ENCODE results near the gene STRA6.

STRA6 gene

DNA sequence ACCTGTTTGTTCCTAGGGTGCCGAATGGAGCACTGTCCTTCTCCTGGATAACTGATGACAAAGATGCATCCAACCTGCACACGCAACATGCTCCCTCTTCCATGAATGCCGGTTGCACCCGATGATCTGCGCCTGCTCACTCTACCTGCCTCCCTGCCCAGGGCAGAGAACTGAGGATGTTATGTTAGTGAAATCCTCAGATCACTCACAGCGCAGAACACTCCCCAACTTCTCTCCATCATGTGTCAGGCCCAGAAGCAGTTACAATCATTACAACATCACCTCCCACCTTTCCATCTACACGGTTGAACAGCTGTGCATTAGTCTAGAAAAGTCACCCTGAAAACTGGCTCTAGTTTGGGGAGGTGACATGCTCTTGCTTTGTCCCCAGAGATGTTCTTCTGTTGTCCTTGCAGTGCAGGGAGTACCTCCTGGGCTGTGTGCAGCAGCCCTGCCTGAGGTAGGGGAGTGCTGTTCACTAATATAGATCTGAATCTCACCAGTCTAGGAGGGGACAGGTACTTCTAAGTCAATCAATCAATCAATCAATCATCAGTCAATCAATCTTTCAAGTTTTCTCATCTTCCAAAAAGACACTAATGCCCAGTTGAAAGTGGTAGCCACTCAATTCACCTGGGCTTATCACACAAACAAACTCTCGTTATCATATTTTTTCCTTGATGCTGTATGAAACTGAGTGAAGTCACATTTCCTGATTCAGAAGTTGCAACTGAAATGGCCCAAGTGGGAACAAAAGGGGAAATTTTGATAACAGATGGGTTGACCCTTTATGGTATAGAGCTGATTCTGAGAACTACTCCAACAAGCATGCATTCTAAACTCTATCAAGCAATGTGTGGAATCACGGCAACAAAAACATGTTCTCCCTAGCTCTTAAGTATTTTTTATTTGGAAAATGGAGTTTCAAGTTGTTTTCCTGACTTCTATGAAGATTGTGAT, 44.4 kb downstream of the STRA6 start:
- DNase-seq = no peak

- DNase-seq = no peak
These were observed 45.7 kb downstream of the STRA6 start for GRCh38 chr15:74156678-74157411.

DNA sequence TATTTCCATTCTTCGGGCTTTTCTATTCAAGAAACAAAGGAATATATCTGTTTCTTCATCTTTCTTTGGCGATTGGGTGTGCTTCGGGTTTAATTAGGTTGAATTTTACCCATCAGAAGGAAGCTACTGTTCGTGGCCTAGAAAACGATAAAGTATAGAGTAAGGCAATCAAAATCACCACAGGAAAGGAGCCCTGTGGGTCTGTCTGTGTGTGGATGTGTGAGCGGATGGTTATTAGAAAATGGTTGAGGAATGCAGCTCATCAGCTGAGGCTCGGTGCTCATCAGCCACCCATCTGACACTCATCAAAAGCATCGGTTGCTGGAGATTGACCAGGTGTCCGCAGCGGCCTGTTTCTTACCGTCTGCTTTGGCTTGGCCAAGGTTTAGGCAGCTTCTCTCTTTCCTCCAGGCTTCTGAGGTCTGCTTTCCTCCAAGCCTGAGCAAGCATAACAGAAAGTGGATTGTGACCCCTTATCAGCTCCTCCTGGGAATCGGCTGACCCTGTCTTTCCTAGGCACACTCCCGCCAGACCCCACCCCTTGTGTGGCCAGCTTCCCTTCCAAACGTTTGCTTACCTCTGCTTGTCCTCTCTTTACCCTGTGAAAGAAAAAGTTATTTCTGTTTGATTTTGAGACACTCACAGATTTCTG, 46.7 kb downstream of the STRA6 start:
- no peak for DNase-seq

DNA sequence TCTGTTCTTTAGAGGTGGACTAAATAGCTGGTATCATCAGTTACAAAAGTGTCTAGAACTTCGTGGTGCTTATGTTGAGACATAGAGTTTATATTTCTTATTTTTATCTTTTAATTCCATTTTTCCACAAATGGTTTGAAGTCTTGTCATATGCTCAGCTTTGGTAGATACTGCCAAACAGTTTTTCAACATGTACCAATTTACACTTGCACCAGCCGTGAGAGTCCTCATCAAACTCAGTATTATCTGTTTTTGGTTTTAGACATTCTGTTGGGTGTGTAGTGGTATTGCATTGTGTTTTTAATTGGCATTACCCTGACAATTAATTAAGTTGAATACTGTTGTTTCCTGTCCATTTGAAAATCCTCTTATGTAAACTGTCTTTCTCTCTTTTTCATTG, 55.5 kb downstream of the STRA6 start:
- no peak for DNase-seq

DNA sequence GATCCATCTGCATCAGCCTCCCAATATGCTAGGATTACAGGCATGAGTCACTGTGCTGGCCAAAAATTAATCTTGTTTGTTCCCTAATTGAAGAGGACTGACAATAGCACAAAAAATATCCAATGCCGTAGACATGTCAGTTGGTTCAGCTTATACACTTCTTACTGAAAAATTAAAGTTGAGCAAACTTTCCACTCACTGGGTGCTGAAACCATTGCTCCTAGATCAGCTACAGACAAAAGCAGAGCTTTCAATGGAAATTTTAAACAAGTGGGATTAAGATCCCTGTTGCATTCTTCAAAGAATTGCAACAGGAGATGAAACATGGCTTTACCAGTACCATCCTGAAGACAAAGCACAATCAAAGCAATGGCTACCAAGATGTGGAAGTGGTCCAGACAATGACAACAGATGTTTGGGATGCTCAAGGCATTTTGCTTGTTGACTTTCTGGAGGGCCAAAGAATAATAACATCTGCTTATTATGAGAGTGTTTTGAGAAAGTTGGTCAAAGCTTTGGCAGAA, 56.2 kb downstream of the STRA6 start:
- DNase-seq = no peak

DNA sequence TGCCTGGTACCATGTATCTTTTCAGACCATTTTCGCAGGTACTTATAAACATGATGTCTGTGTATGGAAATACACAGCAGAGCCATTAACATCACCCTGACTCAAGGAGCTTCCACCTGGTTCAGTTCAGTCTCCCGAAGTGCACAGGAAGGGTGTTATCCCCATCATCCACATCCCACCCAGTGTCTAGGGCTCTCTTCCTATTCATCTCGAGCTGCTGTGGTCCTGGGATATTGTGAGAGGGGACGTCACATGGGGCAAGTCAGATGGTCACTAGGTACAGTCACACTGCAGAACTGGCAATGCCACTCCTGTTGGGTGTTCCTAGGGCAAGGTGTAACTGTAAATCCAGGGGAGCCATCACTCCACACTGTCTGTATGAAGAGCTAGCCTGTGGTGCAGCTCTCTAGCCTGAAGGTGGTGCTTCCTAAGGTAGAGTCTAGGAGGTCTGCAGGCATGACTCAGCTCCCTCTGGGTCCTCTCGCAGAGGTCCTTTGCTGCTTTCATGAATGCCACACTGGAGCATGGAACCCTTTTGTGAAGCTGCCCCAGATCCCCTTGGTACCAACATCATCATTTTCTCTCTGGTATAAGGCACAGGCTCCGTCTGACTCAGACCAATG, 58.3 kb downstream of the STRA6 start:
- no peak for DNase-seq

DNA sequence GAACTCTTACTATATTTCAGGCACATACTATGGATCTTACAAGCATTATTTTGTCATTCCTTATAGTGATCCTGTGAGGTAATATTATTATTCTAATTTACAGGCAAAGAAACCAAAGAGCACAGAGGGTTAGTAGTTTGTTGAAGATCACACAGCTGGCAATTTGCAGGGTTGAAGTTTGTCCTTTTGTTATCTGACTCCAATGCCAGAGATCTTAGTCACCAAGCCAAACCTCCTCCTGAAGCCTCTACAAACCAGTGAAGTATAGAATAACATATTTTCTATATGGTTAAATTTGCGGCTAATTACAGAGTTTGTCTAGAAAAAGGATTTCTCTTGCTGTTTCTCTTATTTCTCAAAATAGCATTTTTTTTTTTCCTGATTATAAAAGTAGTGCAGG, 61.0 kb downstream of the STRA6 start:
- DNase-seq = no peak

DNA sequence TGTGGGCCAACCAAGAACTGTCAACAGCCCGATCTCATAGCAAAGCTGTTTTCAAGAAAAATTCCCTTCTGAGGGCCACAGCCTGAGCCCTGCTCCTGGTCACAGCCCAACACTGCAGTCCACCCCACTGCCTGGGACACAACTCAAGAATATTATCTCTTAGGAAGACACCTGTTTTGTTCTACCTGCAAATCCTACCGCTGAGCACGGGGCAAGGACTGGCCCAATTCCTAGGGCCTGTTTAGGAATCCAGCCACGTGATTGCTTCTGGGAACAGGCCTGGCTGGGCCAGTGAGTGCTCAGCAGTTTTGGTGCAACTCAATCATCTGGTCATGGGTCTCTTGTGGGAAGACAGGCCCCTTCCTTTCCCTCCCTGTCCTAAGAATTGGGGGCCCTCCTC, 63.9 kb downstream of the STRA6 start:
- no peak for DNase-seq

DNA sequence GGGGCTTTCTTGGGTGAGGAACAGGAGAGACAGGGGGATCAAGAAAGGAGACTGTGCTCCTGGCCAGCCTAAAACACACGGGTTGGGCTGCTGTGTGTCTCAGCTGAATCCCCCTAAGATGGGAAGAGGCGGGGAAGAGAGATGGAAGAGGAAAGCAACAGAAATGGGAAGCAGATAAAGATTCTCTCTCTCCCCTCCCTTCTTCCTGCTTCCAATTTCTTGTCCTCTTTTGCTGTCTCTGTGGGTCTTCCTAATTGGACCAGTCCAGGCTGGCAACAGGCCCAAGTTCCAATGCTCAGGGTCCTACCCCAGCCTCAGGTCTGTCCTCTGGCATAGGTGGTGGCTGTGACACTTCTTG, 65.1 kb downstream of the STRA6 start:
- DNase-seq = no peak

GRCh38 chr15:74136814-74137536, 65.6 kb downstream of the STRA6 start:
- DNase-seq = no peak

DNA sequence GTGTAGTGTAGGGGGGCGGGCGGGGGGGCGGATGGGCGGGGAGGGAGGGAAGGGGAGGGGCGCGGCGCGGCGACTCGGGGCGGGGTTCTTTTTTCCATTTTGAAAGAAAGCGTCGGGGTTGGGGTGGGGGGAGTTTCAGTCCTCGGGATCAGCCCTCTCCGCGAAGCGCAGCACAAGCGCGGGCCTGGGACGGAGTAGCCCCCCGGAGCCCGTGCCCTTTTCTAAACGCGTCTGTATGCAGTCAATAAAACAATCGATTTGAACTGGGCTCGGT, 66.1 kb downstream of the STRA6 start:
- DNase-seq = no peak

DNA sequence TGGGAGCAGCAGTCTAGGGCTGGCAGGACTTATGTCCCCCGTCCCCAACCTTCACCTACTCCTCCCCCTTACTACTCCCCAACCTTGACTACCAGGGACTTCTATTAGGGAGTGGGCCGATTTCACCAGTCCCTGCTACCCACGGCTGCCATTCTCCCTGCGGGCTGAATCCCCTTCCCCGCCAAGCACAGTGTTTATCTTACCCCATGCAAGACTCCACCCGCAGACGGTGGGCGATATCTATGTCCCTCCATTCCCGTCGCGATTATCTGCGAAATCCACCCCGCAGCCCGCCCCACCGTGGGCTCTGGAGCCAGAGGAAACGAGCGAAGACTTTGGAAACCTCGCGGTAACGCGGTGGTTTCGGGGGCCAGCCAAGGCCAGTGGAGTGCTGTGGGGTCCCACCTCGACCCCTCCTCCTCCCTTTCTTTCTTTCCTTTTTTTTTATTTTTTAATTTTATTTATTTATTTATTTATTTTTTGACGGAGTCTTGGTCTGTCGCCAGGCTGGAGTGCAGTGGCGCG, 67.5 kb downstream of the STRA6 start:
- no peak for DNase-seq

- peak; percentile 62 for DNase-seq
These were observed 68.1 kb downstream of the STRA6 start for GRCh38 chr15:74134387-74135027.

DNA sequence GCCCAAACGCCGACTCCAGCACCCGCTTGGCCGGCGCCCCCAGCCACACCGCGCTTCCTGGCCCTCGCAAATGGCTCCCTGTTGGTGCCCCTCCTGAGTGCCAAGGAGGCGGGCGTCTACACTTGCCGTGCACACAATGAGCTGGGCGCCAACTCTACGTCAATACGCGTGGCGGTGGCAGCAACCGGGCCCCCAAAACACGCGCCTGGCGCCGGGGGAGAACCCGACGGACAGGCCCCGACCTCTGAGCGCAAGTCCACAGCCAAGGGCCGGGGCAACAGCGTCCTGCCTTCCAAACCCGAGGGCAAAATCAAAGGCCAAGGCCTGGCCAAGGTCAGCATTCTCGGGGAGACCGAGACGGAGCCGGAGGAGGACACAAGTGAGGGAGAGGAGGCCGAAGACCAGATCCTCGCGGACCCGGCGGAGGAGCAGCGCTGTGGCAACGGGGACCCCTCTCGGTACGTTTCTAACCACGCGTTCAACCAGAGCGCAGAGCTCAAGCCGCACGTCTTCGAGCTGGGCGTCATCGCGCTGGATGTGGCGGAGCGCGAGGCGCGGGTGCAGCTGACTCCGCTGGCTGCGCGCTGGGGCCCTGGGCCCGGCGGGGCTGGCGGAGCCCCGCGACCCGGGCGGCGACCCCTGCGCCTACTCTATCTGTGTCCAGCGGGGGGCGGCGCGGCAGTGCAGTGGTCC, 68.7 kb downstream of the STRA6 start:
- no peak for DNase-seq

DNA sequence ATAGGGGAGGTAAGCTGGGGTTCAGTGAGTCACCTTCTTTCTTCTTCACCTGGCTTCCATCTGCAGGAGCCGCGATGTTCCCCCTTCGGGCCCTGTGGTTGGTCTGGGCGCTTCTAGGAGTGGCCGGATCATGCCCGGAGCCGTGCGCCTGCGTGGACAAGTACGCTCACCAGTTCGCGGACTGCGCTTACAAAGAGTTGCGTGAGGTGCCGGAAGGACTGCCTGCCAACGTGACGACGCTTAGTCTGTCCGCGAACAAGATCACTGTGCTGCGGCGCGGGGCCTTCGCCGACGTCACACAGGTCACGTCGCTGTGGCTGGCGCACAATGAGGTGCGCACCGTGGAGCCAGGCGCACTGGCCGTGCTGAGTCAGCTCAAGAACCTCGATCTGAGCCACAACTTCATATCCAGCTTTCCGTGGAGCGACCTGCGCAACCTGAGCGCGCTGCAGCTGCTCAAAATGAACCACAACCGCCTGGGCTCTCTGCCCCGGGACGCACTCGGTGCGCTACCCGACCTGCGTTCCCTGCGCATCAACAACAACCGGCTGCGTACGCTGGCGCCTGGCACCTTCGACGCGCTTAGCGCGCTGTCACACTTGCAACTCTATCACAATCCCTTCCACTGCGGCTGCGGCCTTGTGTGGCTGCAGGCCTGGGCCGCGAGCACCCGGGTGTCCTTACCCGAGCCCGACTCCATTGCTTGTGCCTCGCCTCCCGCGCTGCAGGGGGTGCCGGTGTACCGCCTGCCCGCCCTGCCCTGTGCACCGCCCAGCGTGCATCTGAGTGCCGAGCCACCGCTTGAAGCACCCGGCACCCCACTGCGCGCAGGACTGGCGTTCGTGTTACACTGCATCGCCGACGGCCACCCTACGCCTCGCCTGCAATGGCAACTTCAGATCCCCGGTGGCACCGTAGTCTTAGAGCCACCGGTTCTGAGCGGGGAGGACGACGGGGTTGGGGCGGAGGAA, 69.6 kb downstream of the STRA6 start:
- DNase-seq = no peak

DNA sequence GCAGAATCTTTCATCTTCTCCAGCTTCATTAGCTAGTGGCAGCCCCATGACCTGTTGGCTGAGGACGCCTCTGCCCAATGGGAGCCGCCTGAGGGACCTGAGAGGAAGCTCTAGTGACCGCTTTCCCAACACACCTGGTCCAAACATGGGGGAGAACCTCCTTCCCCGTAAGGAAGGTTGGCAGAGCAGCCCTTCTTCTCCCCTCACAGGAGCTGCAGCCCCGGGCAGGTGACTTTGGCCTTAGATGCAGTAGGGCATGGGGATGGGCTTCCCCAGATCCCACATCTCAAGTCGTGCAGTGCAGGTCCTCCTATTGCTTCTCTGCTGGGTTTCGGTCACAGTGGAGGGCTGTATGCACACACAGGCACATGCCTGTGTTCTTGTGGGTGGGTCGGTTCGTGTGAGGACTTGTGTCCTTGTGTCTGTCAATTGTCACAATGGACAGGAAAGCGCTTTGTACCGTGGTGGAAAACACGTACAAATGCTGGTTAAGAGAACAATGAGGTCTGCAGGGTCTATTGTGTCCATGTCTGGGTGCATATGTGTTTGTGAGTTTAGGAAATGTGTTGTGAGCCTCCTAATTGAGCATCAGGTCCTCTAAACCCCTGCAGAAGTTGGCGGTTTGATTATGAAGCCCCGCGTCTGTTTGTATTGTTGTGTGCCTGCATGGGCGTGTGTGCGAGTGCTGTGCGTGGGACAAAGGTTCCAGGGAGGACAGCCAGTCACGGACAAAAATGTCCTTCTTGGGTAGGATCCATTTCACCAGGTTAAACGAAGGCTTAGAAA, 70.8 kb downstream of the STRA6 start:
- no peak for DNase-seq

- DNase-seq = no peak
These were observed 71.5 kb downstream of the STRA6 start for GRCh38 chr15:74130849-74131627.

DNA sequence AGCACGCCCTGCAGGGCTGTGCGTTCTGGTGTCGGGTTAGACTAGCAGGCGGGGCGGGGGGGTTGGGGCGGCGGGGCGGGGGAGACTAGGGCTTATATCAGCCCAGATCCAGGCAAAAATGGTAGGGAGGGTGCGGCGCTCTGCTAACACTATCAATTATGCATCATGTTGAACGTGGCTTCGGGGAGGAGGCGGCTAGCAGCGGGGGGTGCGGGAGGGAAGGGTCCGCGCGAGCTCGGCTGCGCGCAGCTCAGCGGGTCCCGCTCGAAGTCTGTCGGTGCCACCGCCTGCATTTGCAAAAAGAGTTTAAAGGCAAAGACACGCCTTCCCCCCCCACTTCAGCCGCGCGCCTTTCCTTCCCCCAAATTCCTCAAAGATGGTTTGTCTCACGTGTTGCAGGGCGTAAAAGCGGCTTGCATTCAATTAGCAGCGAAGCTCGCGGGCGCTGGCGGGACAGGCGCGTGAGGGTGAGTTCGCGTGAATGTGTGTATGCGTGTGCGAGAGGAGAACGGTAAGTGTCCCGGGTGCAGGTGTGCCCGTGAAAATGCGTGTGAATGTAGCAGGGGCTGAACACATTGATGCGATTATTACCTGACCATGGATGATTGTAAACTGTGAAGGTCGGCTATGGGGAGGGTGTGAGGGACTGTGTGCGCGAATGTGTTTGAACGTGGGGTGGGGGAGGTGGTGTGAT, 72.3 kb downstream of the STRA6 start, which contains the start of gene ISLR2:
ISLR2 (plus strand) TSS at position 432 of the 694 bp plus-strand sequence. CDS start 2,169 bp downstream, outside the sequence.
- no peak for DNase-seq

All from inflammatory macrophage treated with lipopolysaccharide for 4 hours (primary cell).